ENCODE data around the gene PLXNA1. TPM values are rescaled to one million over a fixed set of nuclear protein-coding genes. Genes with fewer than 3 reads are reported as not detected.

PLXNA1 gene
- total RNA-seq, 1 experiment from 2014 or later: 80.6 TPM

- H3K27ac ChIP-seq (ENCODE audit: low read length): no peak overlapping the region
- no peaks in the 10 kb centered on the region for H3K27me3 ChIP-seq (ENCODE audit: control insufficient read depth, insufficient read depth, low read length)
- DNase-seq (ENCODE audit: low read depth, low spot score) (no peak), ATAC-seq (no peak)
- ChIA-PET POLR2A (no interaction called here), CTCF (no interaction called here)
- H3K36me3 ChIP-seq (ENCODE audit: control insufficient read depth, insufficient read depth, low read length): no peaks in the 10 kb centered on the region
- H3K4me3 ChIP-seq (ENCODE audit: low read depth in 2 of 2, low read length in 2 of 2): no peak overlapping the region
- no TSS peak for BruUV-seq (replicated peaks)
- intact Hi-C loops (cut with micrococcal nuclease; ENCODE audit: unreplicated experiment): no loop called here
- peaks cover 5% of the 10 kb centered on the region; the same call in 1 of the 2 replicates for H3K4me1 ChIP-seq (ENCODE audit: control insufficient read depth, insufficient read depth, low read length)
- TF ChIP-seq REST (IDR thresholded peaks at IDR 0.05; ENCODE audit: insufficient read depth in 1 of 2, low read depth in 2 of 2, low read length in 1 of 2) (no peak), TCF7L2 (IDR thresholded peaks at IDR 0.05; ENCODE audit: low read depth, low read length) (no peak), SIN3A (IDR thresholded peaks at IDR 0.05; ENCODE audit: borderline replicate concordance, insufficient read depth, low read depth, low read length) (no peak), CTCF (IDR thresholded peaks at IDR 0.05) (no peak), POLR2AphosphoS5 (IDR thresholded peaks at IDR 0.05; ENCODE audit: low read depth, low read length) (no peak)
- in situ Hi-C loops (cut with HindIII; ENCODE audit: low pct_unique_long_range_greater_than_20kb, low sequenced_read_pairs): no loop called here
- H3K9me3 ChIP-seq (ENCODE audit: control insufficient read depth, insufficient read depth, low read depth, low read length): no peaks in the 10 kb centered on the region
Measured at GRCh38 chr3:126997455-126998038, 14.6 kb downstream of the PLXNA1 start.

DNA sequence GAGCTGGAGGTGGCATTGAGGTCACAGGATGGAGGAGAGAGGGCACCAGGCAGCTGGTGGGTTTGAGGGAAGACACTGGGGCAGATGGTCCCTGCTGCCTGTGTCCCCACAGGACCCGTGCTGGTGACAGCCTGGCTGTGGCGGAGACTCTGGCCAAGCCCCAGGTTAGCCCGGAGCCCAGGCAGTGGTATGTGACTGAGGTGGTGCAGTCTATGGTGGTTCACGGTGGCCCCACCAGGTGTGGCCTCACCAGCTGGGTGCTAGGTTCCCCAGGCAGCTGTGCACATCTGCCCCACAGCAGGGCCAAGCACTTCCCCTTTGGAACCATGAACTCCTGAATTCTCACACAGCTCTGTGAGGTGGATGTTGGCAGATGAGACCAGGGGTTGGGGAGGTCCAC lies 15.4 kb downstream of the PLXNA1 start:
- ChIA-PET CTCF (no interaction called here), POLR2A (no interaction called here)
- no TSS peak for BruUV-seq (replicated peaks)
- H3K9me3 ChIP-seq (ENCODE audit: control insufficient read depth, insufficient read depth, low read depth, low read length): no peaks in the 10 kb centered on the region
- H3K4me3 ChIP-seq (ENCODE audit: low read depth in 2 of 2, low read length in 2 of 2): no peak overlapping the region
- no peaks in the 10 kb centered on the region for H3K36me3 ChIP-seq (ENCODE audit: control insufficient read depth, insufficient read depth, low read length)
- ATAC-seq (no peak), DNase-seq (ENCODE audit: low read depth, low spot score) (no peak)
- H3K27ac ChIP-seq (ENCODE audit: low read length): no peak overlapping the region
- peaks cover 5% of the 10 kb centered on the region; the same call in 1 of the 2 replicates for H3K4me1 ChIP-seq (ENCODE audit: control insufficient read depth, insufficient read depth, low read length)
- in situ Hi-C loops (cut with HindIII; ENCODE audit: low pct_unique_long_range_greater_than_20kb, low sequenced_read_pairs) (no loop called here), intact Hi-C loops (cut with micrococcal nuclease; ENCODE audit: unreplicated experiment) (no loop called here)
- no peaks in the 10 kb centered on the region for H3K27me3 ChIP-seq (ENCODE audit: control insufficient read depth, insufficient read depth, low read length)
- TF ChIP-seq REST (IDR thresholded peaks at IDR 0.05; ENCODE audit: insufficient read depth in 1 of 2, low read depth in 2 of 2, low read length in 1 of 2): no peak
- TF ChIP-seq TCF7L2 (IDR thresholded peaks at IDR 0.05; ENCODE audit: low read depth, low read length): no peak
- TF ChIP-seq CTCF (IDR thresholded peaks at IDR 0.05): no peak
- TF ChIP-seq POLR2AphosphoS5 (IDR thresholded peaks at IDR 0.05; ENCODE audit: low read depth, low read length): no peak

Measured in Panc1 (cell line).